ENCODE measurements around the gene PRAME.

PRAME gene

GRCh38 chr22:22547226-22547625 is 11.8 kb downstream of the PRAME start:
- H3K27ac ChIP-seq (ENCODE audit: low read length): no peak overlapping the region
- no peak overlapping the region for H2AFZ ChIP-seq (ENCODE audit: low read depth, low read length)
- H3K36me3 ChIP-seq (replicated peaks; ENCODE audit: low read depth, low read length): peaks cover 14% of the 10 kb centered on the region
- H3K4me1 ChIP-seq (ENCODE audit: low read length): no peaks in the 10 kb centered on the region
- H3K9ac ChIP-seq (ENCODE audit: low read length): no peak overlapping the region
- H4K20me1 ChIP-seq (ENCODE audit: insufficient read depth, low read length): no peaks in the 10 kb centered on the region
- no peaks in the 10 kb centered on the region for H3K9me3 ChIP-seq (ENCODE audit: insufficient read depth, low read length)
- H3K79me2 ChIP-seq (ENCODE audit: low read length): no peaks in the 10 kb centered on the region
- H3K4me2 ChIP-seq (ENCODE audit: low read length): no peak overlapping the region
- TF ChIP-seq EZH2phosphoT487 (IDR thresholded peaks at IDR 0.05; ENCODE audit: low read depth) (no peak), CTCF (IDR thresholded peaks at IDR 0.05; ENCODE audit: low read depth, low read length) (no peak)
- no peak overlapping the region for H3K4me3 ChIP-seq (ENCODE audit: low read length)
- no peaks in the 10 kb centered on the region for H3K27me3 ChIP-seq (ENCODE audit: low read depth, low read length)

- H3K27ac ChIP-seq (ENCODE audit: low read length): no peak overlapping the region
Observed at GRCh38 chr22:22546490-22546889, 12.6 kb downstream of the PRAME start.

GRCh38 chr22:22545084-22545483 is 14.0 kb downstream of the PRAME start:
- peaks cover 11% of the 10 kb centered on the region for H3K36me3 ChIP-seq (replicated peaks; ENCODE audit: low read depth, low read length)
- H3K4me2 ChIP-seq (ENCODE audit: low read length): no peak overlapping the region
- H2AFZ ChIP-seq (ENCODE audit: low read depth, low read length): no peak overlapping the region
- H3K9me3 ChIP-seq (ENCODE audit: insufficient read depth, low read length): no peaks in the 10 kb centered on the region
- no peak overlapping the region for H3K9ac ChIP-seq (ENCODE audit: low read length)
- H3K4me1 ChIP-seq (ENCODE audit: low read length): no peaks in the 10 kb centered on the region
- no peak overlapping the region for H3K4me3 ChIP-seq (ENCODE audit: low read length)
- no peaks in the 10 kb centered on the region for H3K27me3 ChIP-seq (ENCODE audit: low read depth, low read length)
- no peaks in the 10 kb centered on the region for H4K20me1 ChIP-seq (ENCODE audit: insufficient read depth, low read length)
- H3K27ac ChIP-seq (ENCODE audit: low read length): no peak overlapping the region
- no peaks in the 10 kb centered on the region for H3K79me2 ChIP-seq (ENCODE audit: low read length)
- no peak for TF ChIP-seq CTCF (IDR thresholded peaks at IDR 0.05; ENCODE audit: low read depth, low read length)
- TF ChIP-seq EZH2phosphoT487 (IDR thresholded peaks at IDR 0.05; ENCODE audit: low read depth): no peak

More at GRCh38 chr22:22546490-22546889, 12.6 kb downstream of the PRAME start:
- H3K79me2 ChIP-seq (ENCODE audit: low read length): no peaks in the 10 kb centered on the region
- no peaks in the 10 kb centered on the region for H3K9me3 ChIP-seq (ENCODE audit: insufficient read depth, low read length)
- no peak for TF ChIP-seq CTCF (IDR thresholded peaks at IDR 0.05; ENCODE audit: low read depth, low read length)
- H3K4me1 ChIP-seq (ENCODE audit: low read length): no peaks in the 10 kb centered on the region
- H3K4me2 ChIP-seq (ENCODE audit: low read length): no peak overlapping the region
- H3K4me3 ChIP-seq (ENCODE audit: low read length): no peak overlapping the region
- H2AFZ ChIP-seq (ENCODE audit: low read depth, low read length): no peak overlapping the region
- H4K20me1 ChIP-seq (ENCODE audit: insufficient read depth, low read length): no peaks in the 10 kb centered on the region
- H3K9ac ChIP-seq (ENCODE audit: low read length): no peak overlapping the region
- H3K36me3 ChIP-seq (replicated peaks; ENCODE audit: low read depth, low read length): peaks cover 14% of the 10 kb centered on the region
- H3K27me3 ChIP-seq (ENCODE audit: low read depth, low read length): no peaks in the 10 kb centered on the region

- Histone ChIP-seq H3K9me3 (ENCODE audit: insufficient read depth, low read length) (no peaks in the 10 kb centered on the region), H2AFZ (ENCODE audit: low read depth, low read length) (no peak overlapping the region), H3K4me2 (ENCODE audit: low read length) (no peak overlapping the region), H3K36me3 (replicated peaks; ENCODE audit: low read depth, low read length) (no peaks in the 10 kb centered on the region), H3K4me1 (ENCODE audit: low read length) (no peaks in the 10 kb centered on the region), H4K20me1 (ENCODE audit: insufficient read depth, low read length) (no peaks in the 10 kb centered on the region), H3K4me3 (ENCODE audit: low read length) (no peak overlapping the region), H3K27me3 (ENCODE audit: low read depth, low read length) (no peaks in the 10 kb centered on the region), H3K27ac (ENCODE audit: low read length) (no peak overlapping the region), H3K79me2 (ENCODE audit: low read length) (no peaks in the 10 kb centered on the region), H3K9ac (ENCODE audit: low read length) (no peak overlapping the region)
- TF ChIP-seq EZH2phosphoT487 (IDR thresholded peaks at IDR 0.05; ENCODE audit: low read depth) (no peak), CTCF (IDR thresholded peaks at IDR 0.05; ENCODE audit: low read depth, low read length) (no peak)
Observed at GRCh38 chr22:22538226-22538989, 20.7 kb downstream of the PRAME start.
